Activated CD4-positive, CD25-positive, alpha-beta regulatory T cell treated with anti-CD3 and anti-CD28 coated beads, Interleukin-2, amount 50 U/mL, for 72 hours (primary cell): ENCODE data around the gene FYN.
"Not testable (repeated sequence)": the region's sequence is repeated elsewhere in the genome, so short reads cannot be mapped to it uniquely, and the experiment has no call there.

Experiments used
- DNase-seq: peaks from one replicate; pipeline ENCODE4 v3.0.0; 2021

Gene FYN

GRCh38 chr6:111692327-111693164, 180.7 kb downstream of the FYN start:
- DNase-seq, result no peak

GRCh38 chr6:111691345-111692225, 181.7 kb downstream of the FYN start:
- no peak for DNase-seq

- DNase-seq, result no peak
These were observed 183.3 kb downstream of the FYN start for GRCh38 chr6:111689946-111690345.

- no peak for DNase-seq
These were observed 183.8 kb downstream of the FYN start for GRCh38 chr6:111689419-111689818.

- DNase-seq, result no peak
These were observed 184.9 kb downstream of the FYN start for GRCh38 chr6:111688331-111688730.

- no peak for DNase-seq
These were observed 185.6 kb downstream of the FYN start for GRCh38 chr6:111687652-111688051.

GRCh38 chr6:111686932-111687266, 186.4 kb downstream of the FYN start:
- DNase-seq, result no peak

GRCh38 chr6:111686249-111686931, 186.9 kb downstream of the FYN start:
- DNase-seq, result no peak

- DNase-seq, result no peak
These were observed 187.7 kb downstream of the FYN start for GRCh38 chr6:111685526-111685925.

GRCh38 chr6:111685058-111685457, 188.2 kb downstream of the FYN start:
- no peak for DNase-seq

GRCh38 chr6:111683749-111684267, 189.4 kb downstream of the FYN start:
- no peak for DNase-seq

- no peak for DNase-seq
These were observed 190.1 kb downstream of the FYN start for GRCh38 chr6:111683157-111683556.

GRCh38 chr6:111681860-111682259, 191.4 kb downstream of the FYN start:
- no peak for DNase-seq

- DNase-seq, result not testable (repeated sequence)
These were observed 192.2 kb downstream of the FYN start for GRCh38 chr6:111680811-111681609.

- no peak for DNase-seq
These were observed 193.1 kb downstream of the FYN start for GRCh38 chr6:111680015-111680712.

- DNase-seq, result no peak
These were observed 194.0 kb downstream of the FYN start for GRCh38 chr6:111679126-111679858.

- no peak for DNase-seq
These were observed 195.8 kb downstream of the FYN start for GRCh38 chr6:111677249-111677990.

GRCh38 chr6:111676383-111676782, 196.9 kb downstream of the FYN start:
- no peak for DNase-seq

GRCh38 chr6:111674883-111675282, 198.4 kb downstream of the FYN start:
- no peak for DNase-seq

GRCh38 chr6:111674413-111674812, 198.8 kb downstream of the FYN start:
- no peak for DNase-seq
